GM23338 (cell line): Measurements from ENCODE around the gene LIPM.

Experiments used
- CREB1 ChIP-seq: fragments of 250-450 bp; sonication (Bioruptor Pico); IDR thresholded peaks from 2 replicates; pipeline ENCODE4 v1.5.0; 2020; ENCODE audit warnings: low read depth, mild to moderate bottlenecking, moderate library complexity
- CTCF ChIP-seq, 2 experiments: fragments of 200-600 bp in 1 of 2; sonication (generic) in 1 of 2; conservative IDR thresholded peaks; 2 replicates each; pipeline versions ENCODE4 v1.5.1 to v1.6.1; 2016 to 2017; ENCODE audit warnings: antibody characterized with exemption in 2 of 2, low read depth in 2 of 2, mild to moderate bottlenecking in 2 of 2, moderate library complexity in 1 of 2
- EZH2 ChIP-seq: fragments of 200-600 bp; sonication (generic); IDR thresholded peaks from one replicate; pipeline ENCODE4 v1.8.0; 2017; ENCODE audit warnings: antibody characterized with exemption, mild to moderate bottlenecking, low read depth; ENCODE audit not compliant: unreplicated experiment
- JUNB ChIP-seq: IDR thresholded peaks from one replicate; pipeline ENCODE4 v1.6.1; 2016; ENCODE audit warnings: antibody characterized with exemption; ENCODE audit not compliant: unreplicated experiment
- REST ChIP-seq: IDR thresholded peaks from one replicate; pipeline ENCODE4 v1.6.1; 2018; ENCODE audit warnings: antibody characterized with exemption; ENCODE audit not compliant: unreplicated experiment

- TF ChIP-seq CREB1 (CRISPR knock-in tag) (no peak), CTCF (conservative IDR thresholded peaks at IDR 0.05; ENCODE audit: low read depth in 2 of 2) (peak; percentile 65 to 79), EZH2 (no peak), JUNB (no peak), REST (no peak)
These were observed 10.6 kb upstream of the LIPM start for GRCh38 chr10:88791924-88792323.
